ENCODE data around the gene CDH15.

- no peak for TF ChIP-seq POLR2AphosphoS5 (IDR thresholded peaks at IDR 0.05; ENCODE audit: low read depth, low read length)
- TF ChIP-seq ZFX (IDR thresholded peaks at IDR 0.05), result no peak
- no peak for TF ChIP-seq EZH2phosphoT487 (IDR thresholded peaks at IDR 0.05; ENCODE audit: borderline replicate concordance)
- TF ChIP-seq POLR2A (IDR thresholded peaks at IDR 0.05; ENCODE audit: borderline replicate concordance, extremely low read depth, insufficient read depth, insufficient read length), result no peak
- no peak for TF ChIP-seq EGR1 (IDR thresholded peaks at IDR 0.05; ENCODE audit: low read depth)
- TF ChIP-seq MAX (IDR thresholded peaks at IDR 0.05), result no peak
- no peak for TF ChIP-seq RAD21 (IDR thresholded peaks at IDR 0.05; ENCODE audit: low read depth)
- TF ChIP-seq CTCF (IDR thresholded peaks at IDR 0.05 in 2 of 3, conservative IDR thresholded peaks at IDR 0.05 in 1 of 3; ENCODE audit: borderline replicate concordance in 1 of 3, insufficient read depth in 1 of 3, low read depth in 2 of 3, low read length in 2 of 3), result no peak
- TF ChIP-seq SP1 (IDR thresholded peaks at IDR 0.05; ENCODE audit: low read depth), result no peak
- TF ChIP-seq JUND (IDR thresholded peaks at IDR 0.05), result no peak
- TF ChIP-seq ZNF274 (IDR thresholded peaks at IDR 0.05; ENCODE audit: low read depth, low read length), result no peak
- no peak for TF ChIP-seq REST (IDR thresholded peaks at IDR 0.05; ENCODE audit: low read depth)
Measured at GRCh38 chr16:89232107-89232506, 60.6 kb downstream of the CDH15 start.

All from HCT116 (cell line).